ENCODE data around the gene CNNM4. TPM values are rescaled to one million over a fixed set of nuclear protein-coding genes. Genes with fewer than 3 reads are reported as not detected.

Gene CNNM4
- total RNA-seq, 1 donor: 5.6 TPM

Small RNAs within 50 kb of the gene (small RNA-seq; reads per million reads assigned to genes)
- gene MIR3127: not detected

Other genes starting within 250 kb of the CNNM4 start
- gene ARID5A, start 224.2 kb upstream of the CNNM4 start, total RNA-seq: 9.5 and 18.4 TPM in 2 replicates
- gene KANSL3, start 122.6 kb upstream of the CNNM4 start, total RNA-seq: 35.4 and 37.4 TPM in 2 replicates
- gene FER1L5, start 118.1 kb upstream of the CNNM4 start, total RNA-seq: 0.64 and 0.86 TPM in 2 replicates
- gene LMAN2L, start 20.8 kb upstream of the CNNM4 start, total RNA-seq: 15.1 and 31.1 TPM in 2 replicates
- gene CNNM3, start 55.4 kb downstream of the CNNM4 start, total RNA-seq: 6.4 and 8.6 TPM in 2 replicates
- 1.3 TPM in 2 replicates for gene ANKRD23, start 83.1 kb downstream of the CNNM4 start, total RNA-seq
- 4.7 and 5.8 TPM in 2 replicates for gene ANKRD39, start 97.1 kb downstream of the CNNM4 start, total RNA-seq
- 16.4 and 22.5 TPM in 2 replicates for gene SEMA4C, start 109.2 kb downstream of the CNNM4 start, total RNA-seq
- gene FAM178B, start 225.7 kb downstream of the CNNM4 start, total RNA-seq: not detected in 2 replicates

Measured in fibroblast of villous mesenchyme (primary cell).